Measurements from ENCODE around the gene SEMA6A.

SEMA6A gene, protein sequence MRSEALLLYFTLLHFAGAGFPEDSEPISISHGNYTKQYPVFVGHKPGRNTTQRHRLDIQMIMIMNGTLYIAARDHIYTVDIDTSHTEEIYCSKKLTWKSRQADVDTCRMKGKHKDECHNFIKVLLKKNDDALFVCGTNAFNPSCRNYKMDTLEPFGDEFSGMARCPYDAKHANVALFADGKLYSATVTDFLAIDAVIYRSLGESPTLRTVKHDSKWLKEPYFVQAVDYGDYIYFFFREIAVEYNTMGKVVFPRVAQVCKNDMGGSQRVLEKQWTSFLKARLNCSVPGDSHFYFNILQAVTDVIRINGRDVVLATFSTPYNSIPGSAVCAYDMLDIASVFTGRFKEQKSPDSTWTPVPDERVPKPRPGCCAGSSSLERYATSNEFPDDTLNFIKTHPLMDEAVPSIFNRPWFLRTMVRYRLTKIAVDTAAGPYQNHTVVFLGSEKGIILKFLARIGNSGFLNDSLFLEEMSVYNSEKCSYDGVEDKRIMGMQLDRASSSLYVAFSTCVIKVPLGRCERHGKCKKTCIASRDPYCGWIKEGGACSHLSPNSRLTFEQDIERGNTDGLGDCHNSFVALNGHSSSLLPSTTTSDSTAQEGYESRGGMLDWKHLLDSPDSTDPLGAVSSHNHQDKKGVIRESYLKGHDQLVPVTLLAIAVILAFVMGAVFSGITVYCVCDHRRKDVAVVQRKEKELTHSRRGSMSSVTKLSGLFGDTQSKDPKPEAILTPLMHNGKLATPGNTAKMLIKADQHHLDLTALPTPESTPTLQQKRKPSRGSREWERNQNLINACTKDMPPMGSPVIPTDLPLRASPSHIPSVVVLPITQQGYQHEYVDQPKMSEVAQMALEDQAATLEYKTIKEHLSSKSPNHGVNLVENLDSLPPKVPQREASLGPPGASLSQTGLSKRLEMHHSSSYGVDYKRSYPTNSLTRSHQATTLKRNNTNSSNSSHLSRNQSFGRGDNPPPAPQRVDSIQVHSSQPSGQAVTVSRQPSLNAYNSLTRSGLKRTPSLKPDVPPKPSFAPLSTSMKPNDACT

DNA sequence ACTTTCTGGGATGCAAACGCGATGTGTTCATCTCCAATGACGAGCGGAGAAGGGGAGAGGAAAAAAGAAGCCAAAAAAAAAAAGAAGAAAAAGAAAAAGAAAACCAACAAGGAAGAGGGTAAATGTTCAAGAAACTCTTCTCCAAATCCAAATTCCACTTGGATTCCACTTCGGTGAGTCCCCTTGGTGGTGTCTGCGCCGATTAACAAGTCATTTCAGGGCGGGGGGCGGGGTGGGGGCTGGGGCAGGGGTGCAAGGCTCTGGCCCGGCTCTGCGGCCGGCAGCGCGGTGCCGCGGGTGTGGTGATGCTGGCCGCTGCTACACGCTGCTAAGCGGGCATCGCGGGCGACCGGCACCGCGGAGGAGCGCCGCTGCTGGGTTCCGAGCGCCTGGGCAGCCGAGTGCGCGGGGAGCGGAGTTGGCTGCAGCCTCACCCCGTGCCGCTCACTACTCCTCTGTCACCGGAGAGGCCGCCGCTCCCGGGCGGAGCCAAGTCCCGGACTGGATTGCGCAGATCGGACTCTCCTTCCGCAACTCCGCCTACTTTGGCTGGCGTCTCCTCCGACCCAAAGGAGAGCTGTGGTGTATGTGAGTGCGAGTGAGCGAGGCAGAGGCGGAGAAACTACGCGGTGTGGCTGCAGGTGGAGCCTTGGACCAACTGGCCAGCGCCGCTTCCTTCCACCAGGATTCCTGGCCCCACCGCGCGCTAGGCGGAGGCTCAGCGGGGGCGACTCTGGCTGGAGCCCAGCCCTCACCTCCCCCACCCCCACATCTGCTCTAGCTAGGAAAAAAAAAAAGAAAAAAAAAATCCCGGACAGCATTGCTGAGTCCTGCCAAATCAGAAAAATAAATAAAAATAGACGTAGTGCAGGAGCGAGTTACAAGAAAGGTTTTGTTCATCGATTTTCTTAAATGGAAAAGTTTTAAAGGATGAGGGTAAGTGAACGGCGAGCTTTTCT is at the start of gene SEMA6A:
TSS of gene SEMA6A (minus strand) at position 457 of the 959 bp plus-strand sequence. CDS start 69,879 bp downstream, outside the sequence.
- DNase-seq = peak; percentile 84

GRCh38 chr5:116622375-116623050 is 47.9 kb upstream of the SEMA6A start:
- no peak for DNase-seq

DNA sequence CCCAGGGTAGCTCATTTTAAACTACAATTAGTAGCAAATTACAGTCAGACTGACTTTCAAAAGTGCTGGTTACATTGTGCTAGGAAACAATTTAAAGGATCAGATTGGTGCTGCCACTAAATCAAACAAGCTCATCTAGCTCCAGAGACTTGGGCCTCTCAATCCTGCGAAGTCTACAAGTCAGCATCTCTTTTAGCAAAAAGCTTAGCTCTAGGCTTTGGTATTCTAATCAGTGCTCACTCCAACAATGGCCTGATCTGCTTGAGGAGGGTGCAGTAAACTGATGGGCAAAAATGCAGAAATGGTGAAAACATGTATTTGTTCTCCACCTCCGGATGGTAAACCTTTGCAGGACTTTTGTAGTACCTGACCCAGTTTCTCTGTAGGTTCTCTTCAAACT is 47.0 kb upstream of the SEMA6A start:
- DNase-seq = no peak

DNA sequence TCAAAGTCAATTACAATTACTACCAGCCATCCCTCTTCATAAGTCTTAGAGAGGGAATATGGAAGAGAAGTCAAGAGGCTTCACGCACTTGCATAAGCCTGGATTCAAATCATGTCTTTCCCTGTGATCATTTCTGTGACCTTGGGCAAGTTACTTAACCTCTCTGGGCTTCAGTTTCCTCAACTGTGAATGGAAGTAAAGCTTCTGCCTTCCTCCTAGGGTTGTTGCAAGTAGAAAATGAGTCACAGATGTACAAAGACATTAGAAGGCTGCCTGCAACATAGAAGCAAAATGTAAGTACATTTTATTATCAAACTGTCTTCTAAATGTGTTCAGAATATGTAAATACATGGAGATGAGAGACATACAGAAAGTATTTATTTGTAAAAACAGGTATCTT is 42.3 kb upstream of the SEMA6A start:
- DNase-seq = no peak

DNA sequence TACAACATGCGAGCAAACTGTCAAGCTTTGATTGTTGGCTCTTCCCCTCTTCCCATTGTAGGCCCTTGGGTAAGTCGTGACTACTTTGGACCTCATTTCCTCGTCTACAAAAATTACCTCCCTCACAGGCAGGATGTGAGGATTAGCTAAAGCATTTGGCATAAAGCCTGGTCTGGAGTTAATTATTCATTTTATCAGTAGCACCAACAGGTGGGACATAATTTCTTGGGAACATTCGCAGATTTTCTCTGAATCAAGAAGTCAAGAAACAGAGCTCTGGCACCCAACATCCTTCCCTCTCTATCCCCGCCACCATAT is 39.9 kb upstream of the SEMA6A start:
- DNase-seq = no peak

DNA sequence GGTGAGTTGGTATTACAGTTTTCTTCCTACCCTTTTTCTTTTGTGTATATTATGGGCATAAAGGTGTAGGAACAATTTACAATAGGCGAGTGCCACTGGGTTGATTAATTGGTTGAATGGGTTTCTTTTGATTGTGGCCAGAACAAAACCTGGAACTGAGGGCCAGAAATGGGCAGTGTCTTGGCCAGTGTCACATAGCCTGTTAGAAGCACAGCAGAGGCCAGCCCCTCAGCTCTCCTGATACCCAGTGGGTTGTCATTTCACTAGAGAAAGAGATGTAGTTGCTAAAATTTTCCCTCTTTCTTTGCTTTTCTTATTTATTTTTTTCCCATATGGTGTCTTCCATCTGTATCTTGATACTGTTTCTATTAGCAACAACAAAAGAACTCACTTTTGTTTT is 38.8 kb upstream of the SEMA6A start:
- DNase-seq = no peak

- DNase-seq = no peak
Observed at GRCh38 chr5:116612431-116612830, 37.8 kb upstream of the SEMA6A start.

GRCh38 chr5:116605310-116606070 is 30.9 kb upstream of the SEMA6A start:
- no peak for DNase-seq

GRCh38 chr5:116604805-116605204 is 30.2 kb upstream of the SEMA6A start:
- DNase-seq = no peak

- no peak for DNase-seq
Observed at GRCh38 chr5:116600876-116601275, 26.3 kb upstream of the SEMA6A start.

DNA sequence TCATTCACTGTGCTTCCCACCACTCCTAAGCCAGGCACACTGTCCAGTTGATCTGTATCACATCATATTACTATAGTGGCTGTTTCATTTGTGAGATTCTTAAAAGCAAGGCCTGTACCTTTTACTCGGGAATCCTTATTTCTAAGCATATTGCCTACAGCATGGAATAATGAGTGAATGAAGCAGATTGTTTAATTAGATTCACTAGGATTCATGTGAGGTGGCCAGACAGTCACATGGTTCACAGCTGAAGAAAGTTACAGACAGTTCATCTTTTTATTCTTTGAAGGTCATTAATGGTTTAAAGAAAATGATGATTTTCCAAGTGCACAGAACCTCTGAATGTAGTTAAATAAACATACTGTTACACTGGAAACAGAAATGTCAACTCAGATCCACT is 24.3 kb upstream of the SEMA6A start:
- DNase-seq = no peak

DNA sequence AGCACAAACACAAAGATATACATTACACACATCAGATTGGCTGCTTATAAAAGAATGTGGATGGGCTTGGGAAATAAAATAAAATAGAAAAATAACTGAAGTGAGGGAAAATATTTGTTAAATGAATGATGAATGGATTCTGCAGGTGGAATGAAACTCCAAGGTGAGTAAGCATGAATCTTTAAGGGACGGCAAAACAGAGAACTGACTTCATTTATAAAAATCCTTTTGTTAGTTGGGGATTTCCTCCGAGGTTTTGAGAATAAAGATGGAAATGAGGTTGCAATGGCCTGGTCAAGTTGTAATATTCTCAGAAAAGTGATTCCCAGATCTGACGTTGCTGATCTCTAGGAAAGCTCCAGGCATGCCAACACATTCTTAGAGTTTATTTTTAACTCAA is 20.9 kb upstream of the SEMA6A start:
- DNase-seq = no peak

- no peak for DNase-seq
Observed at GRCh38 chr5:116593340-116593739, 18.7 kb upstream of the SEMA6A start.

GRCh38 chr5:116585227-116585626 is 10.6 kb upstream of the SEMA6A start:
- DNase-seq = no peak

DNA sequence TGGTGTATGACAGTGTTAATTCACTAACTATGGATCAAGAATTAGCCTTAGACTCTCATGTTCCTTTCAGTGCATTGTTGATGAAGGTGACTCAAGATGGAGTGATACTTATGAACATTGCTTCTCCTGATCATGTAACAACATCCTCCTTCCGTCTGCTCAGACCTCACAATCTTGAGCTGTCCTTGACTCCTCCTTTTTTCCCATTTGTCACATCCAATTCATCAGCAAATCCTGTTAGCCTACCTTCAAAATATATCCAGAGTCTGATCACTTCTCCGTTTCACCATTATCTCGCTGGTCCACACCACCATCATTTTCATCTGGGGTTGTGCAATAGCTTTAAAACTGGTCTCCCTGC is 9.2 kb upstream of the SEMA6A start:
- DNase-seq = no peak

- no peak for DNase-seq
Observed at GRCh38 chr5:116583085-116583861, 8.7 kb upstream of the SEMA6A start.

DNA sequence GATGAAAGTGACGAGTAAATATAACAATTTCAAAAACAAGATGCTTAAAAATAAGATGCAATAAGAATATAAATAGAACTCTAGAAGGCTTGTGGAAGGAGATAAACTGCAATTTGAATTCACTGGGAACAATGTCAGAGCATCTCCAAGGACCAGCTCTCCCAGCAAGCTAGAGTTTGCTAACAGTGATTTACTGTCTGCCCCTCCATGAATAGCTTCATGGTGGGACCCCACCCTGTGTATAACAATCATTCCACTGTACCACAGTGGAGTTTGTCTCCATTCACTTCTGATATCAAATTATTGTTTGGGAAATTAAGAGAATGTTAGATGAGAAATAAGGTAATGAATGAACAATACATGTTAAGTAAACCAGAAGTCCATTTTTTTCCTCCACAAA is 7.3 kb upstream of the SEMA6A start:
- no peak for DNase-seq

- no peak for DNase-seq
Observed at GRCh38 chr5:116579144-116579543, 4.5 kb upstream of the SEMA6A start.

- DNase-seq = no peak
Observed at GRCh38 chr5:116578676-116579075, 4.1 kb upstream of the SEMA6A start.

DNA sequence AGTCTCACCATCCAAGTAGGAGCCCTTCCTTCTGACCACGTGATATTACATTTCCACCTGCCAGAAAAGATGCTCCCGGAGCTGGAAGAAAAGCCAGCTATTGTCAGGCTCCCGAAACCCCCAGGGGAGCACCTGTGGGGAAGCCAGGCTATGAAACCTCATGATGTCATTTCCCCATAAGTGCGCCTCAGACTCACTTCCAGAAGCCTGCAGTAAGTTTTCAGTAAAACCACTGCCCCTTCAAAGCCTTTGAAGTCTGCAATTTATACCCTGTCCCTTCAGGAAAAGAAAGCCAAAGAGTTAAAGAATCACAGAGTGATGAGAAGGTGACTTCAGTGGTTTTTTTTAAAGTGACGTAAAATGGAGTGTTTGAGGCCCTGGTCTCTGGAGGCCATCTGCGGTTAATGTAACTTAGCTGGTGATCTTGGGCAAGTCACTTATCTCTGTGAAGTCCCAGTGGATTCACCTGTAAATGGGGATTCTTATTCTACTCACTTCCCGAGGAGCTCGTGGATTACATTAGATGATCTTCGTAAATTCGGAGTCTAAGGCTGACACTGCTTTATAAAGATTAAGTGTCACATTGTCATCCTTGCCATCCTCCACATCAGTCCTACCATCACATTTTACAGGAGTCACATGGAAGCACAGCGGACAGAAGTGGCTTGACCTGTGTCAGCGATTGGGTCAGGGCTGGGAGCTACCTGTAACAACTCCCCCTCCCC is 2.6 kb upstream of the SEMA6A start:
- peak; percentile 13 for DNase-seq
